Measurements from ENCODE around the gene MAP3K9. TPM values are rescaled to one million over a fixed set of nuclear protein-coding genes. Genes with fewer than 3 reads are reported as not detected.

Gene MAP3K9
- total RNA-seq, 4 donors from 2014 or later = 12.6 to 16.5 (median 14.7) TPM

- Histone ChIP-seq H3K4me3 (no peak overlapping the region), H3K27ac (no peak overlapping the region), H3K9me3 (no peaks in the 10 kb centered on the region), H3K36me3 (peaks cover 29% of the 10 kb centered on the region), H3K4me1 (no peaks in the 10 kb centered on the region), H3K27me3 (no peaks in the 10 kb centered on the region)
- WGBS = 60% methylated on average over 4 of the region's 4 CpGs
- TF ChIP-seq EP300 (IDR thresholded peaks at IDR 0.05) (no peak), POLR2AphosphoS5 (IDR thresholded peaks at IDR 0.05) (no peak), POLR2A (IDR thresholded peaks at IDR 0.05) (no peak)
- TF ChIP-seq, protein P1, sequence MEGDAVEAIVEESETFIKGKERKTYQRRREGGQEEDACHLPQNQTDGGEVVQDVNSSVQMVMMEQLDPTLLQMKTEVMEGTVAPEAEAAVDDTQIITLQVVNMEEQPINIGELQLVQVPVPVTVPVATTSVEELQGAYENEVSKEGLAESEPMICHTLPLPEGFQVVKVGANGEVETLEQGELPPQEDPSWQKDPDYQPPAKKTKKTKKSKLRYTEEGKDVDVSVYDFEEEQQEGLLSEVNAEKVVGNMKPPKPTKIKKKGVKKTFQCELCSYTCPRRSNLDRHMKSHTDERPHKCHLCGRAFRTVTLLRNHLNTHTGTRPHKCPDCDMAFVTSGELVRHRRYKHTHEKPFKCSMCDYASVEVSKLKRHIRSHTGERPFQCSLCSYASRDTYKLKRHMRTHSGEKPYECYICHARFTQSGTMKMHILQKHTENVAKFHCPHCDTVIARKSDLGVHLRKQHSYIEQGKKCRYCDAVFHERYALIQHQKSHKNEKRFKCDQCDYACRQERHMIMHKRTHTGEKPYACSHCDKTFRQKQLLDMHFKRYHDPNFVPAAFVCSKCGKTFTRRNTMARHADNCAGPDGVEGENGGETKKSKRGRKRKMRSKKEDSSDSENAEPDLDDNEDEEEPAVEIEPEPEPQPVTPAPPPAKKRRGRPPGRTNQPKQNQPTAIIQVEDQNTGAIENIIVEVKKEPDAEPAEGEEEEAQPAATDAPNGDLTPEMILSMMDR (IDR thresholded peaks at IDR 0.05) = no peak
- no peak for DNase-seq (ENCODE audit: low spot score in 2 of 2)
Observed at GRCh38 chr14:70735043-70735442, 74.3 kb downstream of the MAP3K9 start.

DNA sequence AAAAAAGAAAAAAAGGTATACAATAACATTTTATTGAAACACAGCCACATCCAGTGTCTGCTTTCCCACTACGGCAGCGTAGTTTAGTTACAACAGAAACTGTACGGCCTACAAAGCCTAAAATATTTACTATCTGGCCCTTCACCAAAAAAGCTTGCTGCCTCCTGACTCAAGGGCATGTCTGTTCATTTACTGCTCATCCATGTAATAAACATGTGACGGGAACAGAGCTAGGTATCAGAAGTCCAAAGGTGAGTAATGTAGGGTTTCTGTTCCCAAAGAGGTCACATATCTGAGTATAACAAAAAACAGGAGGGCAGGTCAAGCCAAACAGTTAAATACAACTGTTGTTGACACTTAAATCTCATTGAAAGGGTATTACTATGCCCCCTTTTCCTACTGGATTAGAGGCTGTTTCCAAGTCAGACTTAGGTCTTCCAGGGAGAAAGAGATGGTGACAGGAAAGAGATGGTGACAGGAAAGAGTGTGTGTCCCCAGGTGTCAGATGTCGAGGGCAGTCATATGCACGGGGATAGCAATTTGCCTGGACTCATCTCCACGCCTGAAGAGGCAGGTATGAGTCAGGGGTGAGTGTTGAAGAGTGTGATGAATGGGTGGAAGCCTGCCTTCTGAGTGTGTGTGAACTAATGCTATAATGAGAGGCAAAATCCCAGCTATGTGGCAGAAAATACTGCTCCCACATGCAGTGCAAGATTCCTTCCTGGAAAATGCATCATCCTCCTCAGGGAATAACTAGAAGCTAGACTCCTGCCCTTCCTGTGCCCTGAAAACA lies 77.7 kb downstream of the MAP3K9 start:
- no peak for DNase-seq (ENCODE audit: low spot score in 2 of 2)
- TF ChIP-seq, protein P1 (IDR thresholded peaks at IDR 0.05) = no peak
- no peak for TF ChIP-seq EP300 (IDR thresholded peaks at IDR 0.05)
- no peak for TF ChIP-seq POLR2A (IDR thresholded peaks at IDR 0.05)
- no peak for TF ChIP-seq POLR2AphosphoS5 (IDR thresholded peaks at IDR 0.05)
- Histone ChIP-seq H3K27me3 (no peaks in the 10 kb centered on the region), H3K36me3 (peaks cover 15% of the 10 kb centered on the region), H3K27ac (no peak overlapping the region), H3K4me3 (no peak overlapping the region), H3K4me1 (no peaks in the 10 kb centered on the region), H3K9me3 (no peaks in the 10 kb centered on the region)
- WGBS = 52% methylated on average over 7 of the region's 7 CpGs

GRCh38 chr14:70730393-70730792 lies 78.9 kb downstream of the MAP3K9 start:
- H3K36me3 ChIP-seq = peaks cover 15% of the 10 kb centered on the region
- no peaks in the 10 kb centered on the region for H3K27me3 ChIP-seq
- no peaks in the 10 kb centered on the region for H3K4me1 ChIP-seq
- H3K4me3 ChIP-seq = no peak overlapping the region
- no peak overlapping the region for H3K27ac ChIP-seq
- WGBS = 94% methylated on average over 11 of the region's 17 CpGs
- no peak for DNase-seq (ENCODE audit: low spot score in 2 of 2)
- H3K9me3 ChIP-seq = no peaks in the 10 kb centered on the region
- TF ChIP-seq EP300 (IDR thresholded peaks at IDR 0.05) (no peak), POLR2AphosphoS5 (IDR thresholded peaks at IDR 0.05) (no peak), POLR2A (IDR thresholded peaks at IDR 0.05) (no peak)
- TF ChIP-seq, protein P1 (IDR thresholded peaks at IDR 0.05) = no peak

DNA sequence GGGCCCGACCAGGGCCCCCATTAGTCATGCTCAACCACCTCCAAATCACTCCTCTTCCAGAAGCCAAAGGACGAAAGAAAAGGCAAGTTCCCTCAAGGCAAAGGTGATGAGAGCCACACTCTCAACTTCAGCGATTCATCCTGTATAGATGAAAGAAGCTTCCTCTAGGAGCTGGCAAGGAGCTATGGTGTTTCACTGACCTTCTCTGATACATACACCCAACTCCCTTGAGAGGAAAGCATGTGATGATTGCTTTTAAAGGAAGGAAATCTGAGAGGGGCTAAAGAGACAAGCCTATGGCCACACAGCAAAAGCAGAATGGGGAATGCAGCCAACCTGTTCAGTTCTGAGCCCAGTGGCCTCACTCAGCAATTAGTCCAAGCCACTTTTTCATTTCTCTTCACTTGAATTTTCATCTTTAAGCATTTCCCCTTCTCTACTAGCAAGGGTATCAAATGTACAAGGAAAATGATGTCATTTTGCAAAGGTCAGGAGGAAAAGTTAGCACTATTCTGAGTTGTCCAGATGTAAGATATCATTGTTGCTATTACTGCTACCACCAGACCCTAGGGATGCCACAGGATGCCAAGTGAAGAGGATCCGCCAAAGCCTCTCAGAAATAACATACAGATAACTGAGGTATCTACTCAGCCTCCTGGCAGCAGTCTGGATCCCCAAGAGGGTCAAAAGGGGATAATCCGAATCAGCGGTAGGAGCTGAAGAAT lies 82.5 kb downstream of the MAP3K9 start:
- DNase-seq (ENCODE audit: low spot score in 2 of 2) = no peak
- Histone ChIP-seq H3K9me3 (no peaks in the 10 kb centered on the region), H3K27me3 (no peaks in the 10 kb centered on the region), H3K27ac (no peak overlapping the region), H3K4me3 (no peak overlapping the region), H3K36me3 (peaks cover 6% of the 10 kb centered on the region), H3K4me1 (no peaks in the 10 kb centered on the region)
- WGBS = 79% methylated on average over 6 of the region's 6 CpGs
- TF ChIP-seq, protein P1 (IDR thresholded peaks at IDR 0.05) = no peak
- TF ChIP-seq EP300 (IDR thresholded peaks at IDR 0.05) = no peak
- no peak for TF ChIP-seq POLR2A (IDR thresholded peaks at IDR 0.05)
- TF ChIP-seq POLR2AphosphoS5 (IDR thresholded peaks at IDR 0.05) = no peak

DNA sequence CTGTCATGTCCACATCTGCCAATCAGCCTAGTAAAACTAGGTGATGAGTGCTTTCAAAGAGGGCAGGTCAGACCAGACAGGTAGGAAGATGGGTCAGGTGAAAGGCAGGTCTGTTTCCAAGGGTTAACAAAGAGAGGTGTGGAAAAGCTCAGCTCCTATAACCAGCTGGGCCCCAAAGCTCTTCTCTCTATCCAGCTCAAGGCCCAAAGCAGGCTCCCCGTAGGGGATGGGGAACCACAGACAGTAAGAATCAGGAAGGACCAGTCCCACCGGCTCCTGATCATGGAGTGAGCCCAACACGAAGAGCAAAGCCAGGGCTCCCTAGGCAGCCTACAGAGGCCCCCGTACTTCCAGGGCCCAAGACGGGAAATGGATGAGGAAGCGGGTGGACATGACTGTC lies 84.4 kb downstream of the MAP3K9 start:
- WGBS = 77% methylated on average over 6 of the region's 6 CpGs
- no peaks in the 10 kb centered on the region for H3K4me1 ChIP-seq
- DNase-seq (ENCODE audit: low spot score in 2 of 2) = no peak
- H3K9me3 ChIP-seq = no peaks in the 10 kb centered on the region
- no peak overlapping the region for H3K4me3 ChIP-seq
- H3K27me3 ChIP-seq = no peaks in the 10 kb centered on the region
- H3K27ac ChIP-seq = no peak overlapping the region
- H3K36me3 ChIP-seq = no peaks in the 10 kb centered on the region
- TF ChIP-seq POLR2A (IDR thresholded peaks at IDR 0.05) = no peak
- no peak for TF ChIP-seq EP300 (IDR thresholded peaks at IDR 0.05)
- TF ChIP-seq, protein P1 (IDR thresholded peaks at IDR 0.05) = no peak
- TF ChIP-seq POLR2AphosphoS5 (IDR thresholded peaks at IDR 0.05) = no peak

Measured in suprapubic skin (tissue), 4 donors.